ENCODE results near the gene ACVR1B.

Gene ACVR1B

GRCh38 chr12:51986834-51987233 lies 35.3 kb downstream of the ACVR1B start:
- H3K9me3 ChIP-seq (ENCODE audit: insufficient read depth, low read length) = no peaks in the 10 kb centered on the region
- H3K4me1 ChIP-seq (ENCODE audit: low read length) = no peaks in the 10 kb centered on the region
- TF ChIP-seq EZH2phosphoT487 (IDR thresholded peaks at IDR 0.05; ENCODE audit: low read depth) (no peak), CTCF (IDR thresholded peaks at IDR 0.05; ENCODE audit: low read depth, low read length) (no peak)
- no peak overlapping the region for H3K9ac ChIP-seq (ENCODE audit: low read length)
- no peak overlapping the region for H2AFZ ChIP-seq (ENCODE audit: low read depth, low read length)
- no peak overlapping the region for H3K4me2 ChIP-seq (ENCODE audit: low read length)
- H3K36me3 ChIP-seq (replicated peaks; ENCODE audit: low read depth, low read length) = peaks cover 5% of the 10 kb centered on the region
- no peaks in the 10 kb centered on the region for H3K27me3 ChIP-seq (ENCODE audit: low read depth, low read length)
- H3K79me2 ChIP-seq (ENCODE audit: low read length) = no peaks in the 10 kb centered on the region
- H4K20me1 ChIP-seq (ENCODE audit: insufficient read depth, low read length) = no peaks in the 10 kb centered on the region
- no peak overlapping the region for H3K4me3 ChIP-seq (ENCODE audit: low read length)
- H3K27ac ChIP-seq (ENCODE audit: low read length) = no peak overlapping the region

- TF ChIP-seq CTCF (IDR thresholded peaks at IDR 0.05; ENCODE audit: low read depth, low read length) (no peak), EZH2phosphoT487 (IDR thresholded peaks at IDR 0.05; ENCODE audit: low read depth) (no peak)
- no peaks in the 10 kb centered on the region for H3K79me2 ChIP-seq (ENCODE audit: low read length)
- no peaks in the 10 kb centered on the region for H4K20me1 ChIP-seq (ENCODE audit: insufficient read depth, low read length)
- no peaks in the 10 kb centered on the region for H3K27me3 ChIP-seq (ENCODE audit: low read depth, low read length)
- H3K36me3 ChIP-seq (replicated peaks; ENCODE audit: low read depth, low read length) = no peaks in the 10 kb centered on the region
- H3K9me3 ChIP-seq (ENCODE audit: insufficient read depth, low read length) = no peaks in the 10 kb centered on the region
- H2AFZ ChIP-seq (ENCODE audit: low read depth, low read length) = no peak overlapping the region
- peaks cover 3% of the 10 kb centered on the region for H3K4me1 ChIP-seq (ENCODE audit: low read length)
- no peak overlapping the region for H3K4me3 ChIP-seq (ENCODE audit: low read length)
- no peak overlapping the region for H3K27ac ChIP-seq (ENCODE audit: low read length)
- H3K9ac ChIP-seq (ENCODE audit: low read length) = no peak overlapping the region
- H3K4me2 ChIP-seq (ENCODE audit: low read length) = no peak overlapping the region
Measured at GRCh38 chr12:51992246-51992645, 40.7 kb downstream of the ACVR1B start.

GRCh38 chr12:51994539-51994820 lies 43.0 kb downstream of the ACVR1B start:
- H3K4me3 ChIP-seq (ENCODE audit: low read length) = no peak overlapping the region
- TF ChIP-seq CTCF (IDR thresholded peaks at IDR 0.05; ENCODE audit: low read depth, low read length) = no peak
- TF ChIP-seq EZH2phosphoT487 (IDR thresholded peaks at IDR 0.05; ENCODE audit: low read depth) = no peak
- no peaks in the 10 kb centered on the region for H3K79me2 ChIP-seq (ENCODE audit: low read length)
- peaks cover 3% of the 10 kb centered on the region for H3K4me1 ChIP-seq (ENCODE audit: low read length)
- no peak overlapping the region for H2AFZ ChIP-seq (ENCODE audit: low read depth, low read length)
- H4K20me1 ChIP-seq (ENCODE audit: insufficient read depth, low read length) = no peaks in the 10 kb centered on the region
- H3K36me3 ChIP-seq (replicated peaks; ENCODE audit: low read depth, low read length) = no peaks in the 10 kb centered on the region
- H3K9me3 ChIP-seq (ENCODE audit: insufficient read depth, low read length) = no peaks in the 10 kb centered on the region
- H3K27me3 ChIP-seq (ENCODE audit: low read depth, low read length) = no peaks in the 10 kb centered on the region
- no peak overlapping the region for H3K27ac ChIP-seq (ENCODE audit: low read length)
- no peak overlapping the region for H3K9ac ChIP-seq (ENCODE audit: low read length)
- no peak overlapping the region for H3K4me2 ChIP-seq (ENCODE audit: low read length)

- no peak overlapping the region for H3K9ac ChIP-seq (ENCODE audit: low read length)
- H3K4me3 ChIP-seq (ENCODE audit: low read length) = no peak overlapping the region
- H3K9me3 ChIP-seq (ENCODE audit: insufficient read depth, low read length) = no peaks in the 10 kb centered on the region
- H3K4me1 ChIP-seq (ENCODE audit: low read length) = peaks cover 3% of the 10 kb centered on the region
- H3K79me2 ChIP-seq (ENCODE audit: low read length) = no peaks in the 10 kb centered on the region
- no peak overlapping the region for H3K4me2 ChIP-seq (ENCODE audit: low read length)
- H3K27me3 ChIP-seq (ENCODE audit: low read depth, low read length) = no peaks in the 10 kb centered on the region
- no peaks in the 10 kb centered on the region for H4K20me1 ChIP-seq (ENCODE audit: insufficient read depth, low read length)
- no peaks in the 10 kb centered on the region for H3K36me3 ChIP-seq (replicated peaks; ENCODE audit: low read depth, low read length)
- H2AFZ ChIP-seq (ENCODE audit: low read depth, low read length) = no peak overlapping the region
- no peak for TF ChIP-seq CTCF (IDR thresholded peaks at IDR 0.05; ENCODE audit: low read depth, low read length)
- no peak for TF ChIP-seq EZH2phosphoT487 (IDR thresholded peaks at IDR 0.05; ENCODE audit: low read depth)
- no peak overlapping the region for H3K27ac ChIP-seq (ENCODE audit: low read length)
Measured at GRCh38 chr12:51994959-51995358, 43.5 kb downstream of the ACVR1B start.

Data from OCI-LY3 (cell line).